SK-N-SH (cell line): ENCODE measurements around the gene LTK. TPM values are rescaled to one million over a fixed set of nuclear protein-coding genes. Genes with fewer than 3 reads are reported as not detected.

Experiments
- CTCF ChIA-PET: fragments of 300-600, 350-600 bp; formaldehyde crosslinking; extraction: SDS; loops from one replicate; lab custom pipeline; 2021; lab: Yijun Ruan, JAX
- POLR2A ChIA-PET: fragments of 350-600 bp; sonication (Branson Sonifier 250); formaldehyde crosslinking; extraction: SDS; loops from one replicate; lab custom pipeline; 2020; ENCODE audit warnings: antibody characterized with exemption, inconsistent platforms; lab: Yijun Ruan, JAX
- DNase-seq: peaks from one replicate; pipeline ENCODE4 v3.0.0; 2012
- H2AFZ ChIP-seq: fragments of 200-600 bp; sonication (generic); 2 replicates; pipeline ENCODE4 v1.8.1; 2016; ENCODE audit warnings: antibody characterized with exemption, mild to moderate bottlenecking, low read depth
- H3F3A ChIP-seq: fragments of 200-600 bp; sonication (generic); replicated peaks from 2 replicates; pipeline ENCODE3; 2016; ENCODE audit warnings: antibody characterized with exemption, mild to moderate bottlenecking; ENCODE audit not compliant: insufficient read depth
- H3K27ac ChIP-seq, 2 experiments: fragments of 200-500 bp in 1 of 2; fragments of 200-600 bp in 1 of 2; sonication (Bioruptor generic) in 1 of 2; sonication (generic), shearing (Covaris generic) in 1 of 2; 2 replicates each; pipeline versions ENCODE4 v1.5.1 to v1.6.1; 2014 to 2016; ENCODE audit warnings: low read depth in 2 of 2, inconsistent platforms in 1 of 2, low read length in 1 of 2, mild to moderate bottlenecking in 1 of 2, mixed read lengths in 1 of 2
- H3K27me3 ChIP-seq: fragments of 200-600 bp; sonication (generic), shearing (Covaris generic); 2 replicates; pipeline ENCODE4 v1.6.1; 2016; ENCODE audit warnings: mixed run types; ENCODE audit not compliant: insufficient read depth
- H3K36me3 ChIP-seq, 2 experiments: fragments of 200-500 bp in 1 of 2; fragments of 200-600 bp in 1 of 2; sonication (Bioruptor generic) in 1 of 2; sonication (generic) in 1 of 2; replicated peaks in 1 of 2; 2 replicates each; pipeline versions ENCODE3 to v1.5.1; 2014 to 2016; ENCODE audit warnings: low read length in 1 of 2, mild to moderate bottlenecking in 1 of 2; ENCODE audit not compliant: insufficient read depth in 2 of 2, control insufficient read depth in 1 of 2
- H3K4me1 ChIP-seq, 2 experiments: fragments of 200-500 bp in 1 of 2; fragments of 200-600 bp in 1 of 2; sonication (Bioruptor generic) in 1 of 2; sonication (generic), shearing (Covaris generic) in 1 of 2; 2 replicates each; pipeline versions ENCODE4 v1.5.1 to v1.6.1; 2014 to 2016; ENCODE audit warnings: low read depth in 1 of 2, low read length in 1 of 2, mixed run types in 1 of 2; ENCODE audit not compliant: insufficient read depth in 2 of 2, control insufficient read depth in 1 of 2
- H3K4me2 ChIP-seq: fragments of 200-600 bp; sonication (generic), shearing (Covaris generic); 2 replicates; pipeline ENCODE4 v1.6.1; 2017; ENCODE audit warnings: mixed run types
- H3K4me3 ChIP-seq, 2 experiments: fragments of 200-500 bp in 1 of 2; fragments of 200-600 bp in 1 of 2; sonication (Bioruptor generic) in 1 of 2; sonication (generic), shearing (Covaris generic) in 1 of 2; 2 replicates each; pipeline versions ENCODE4 v1.5.1 to v1.8.1; 2014 to 2016; ENCODE audit warnings: low read depth in 2 of 2, inconsistent platforms in 1 of 2, low read length in 1 of 2, mild to moderate bottlenecking in 1 of 2, mixed read lengths in 1 of 2, moderate library complexity in 1 of 2
- H3K79me2 ChIP-seq: fragments of 200-600 bp; sonication (generic); 2 replicates; pipeline ENCODE4 v1.8.1; 2017; ENCODE audit warnings: mild to moderate bottlenecking; ENCODE audit not compliant: insufficient read depth
- H3K9ac ChIP-seq: fragments of 200-600 bp; sonication (generic); 2 replicates; pipeline ENCODE4 v1.6.1; 2017; ENCODE audit warnings: mixed run types
- H3K9me2 ChIP-seq: fragments of 200-600 bp; sonication (generic); 2 replicates; pipeline ENCODE4 v1.6.1; 2017; ENCODE audit warnings: mixed run types
- H3K9me3 ChIP-seq: fragments of 200-600 bp; sonication (generic); 2 replicates; pipeline ENCODE4 v1.6.1; 2017; ENCODE audit warnings: mixed run types, mild to moderate bottlenecking, moderate library complexity
- H4K20me1 ChIP-seq: fragments of 200-600 bp; sonication (generic); 2 replicates; pipeline ENCODE4 v1.6.1; 2017; ENCODE audit warnings: mild to moderate bottlenecking, mixed run types; ENCODE audit not compliant: insufficient read depth
- CHD2 ChIP-seq: fragments of 150-350 bp; IDR thresholded peaks from 2 replicates; pipeline ENCODE4 v1.6.1; 2018; ENCODE audit warnings: low read length; ENCODE audit not compliant: partially characterized antibody
- EZH2phosphoT487 ChIP-seq: fragments of 200-600 bp; sonication (generic); IDR thresholded peaks from 2 replicates; pipeline ENCODE4 v1.6.1; 2017; ENCODE audit warnings: low read depth, mixed run types, mild to moderate bottlenecking, antibody characterized with exemption, moderate library complexity, borderline replicate concordance
- FOXJ3 ChIP-seq: sonication (generic); formaldehyde crosslinking; IDR thresholded peaks from 2 replicates; pipeline ENCODE4 v1.5.1; 2020; ENCODE audit warnings: mild to moderate bottlenecking, missing genetic modification reagents
- MEF2A ChIP-seq: IDR thresholded peaks from 2 replicates; pipeline ENCODE4 v1.4.0; 2012; ENCODE audit warnings: low read depth, borderline replicate concordance
- NRF1 ChIP-seq: IDR thresholded peaks from 2 replicates; pipeline ENCODE4 v1.6.1; 2012; ENCODE audit warnings: low read depth, mild to moderate bottlenecking, low read length
- RCOR1 ChIP-seq: fragments of 150-350 bp; IDR thresholded peaks from 2 replicates; pipeline ENCODE4 v1.6.1; 2017; ENCODE audit warnings: antibody characterized with exemption, low read length
- RXRA ChIP-seq: IDR thresholded peaks from 2 replicates; pipeline ENCODE4 v1.4.0; 2012; ENCODE audit warnings: low read depth, mild to moderate bottlenecking, borderline replicate concordance
- SMC3 ChIP-seq: IDR thresholded peaks from 2 replicates; pipeline ENCODE4 v1.6.1; 2012; ENCODE audit warnings: low read depth, low read length, improper control_type of control experiment
- TAF1 ChIP-seq: IDR thresholded peaks from 2 replicates; pipeline ENCODE4 v1.6.1; 2012; ENCODE audit warnings: low read depth, mild to moderate bottlenecking, low read length, moderate library complexity, borderline replicate concordance
- USF1 ChIP-seq: IDR thresholded peaks from 2 replicates; pipeline ENCODE4 v1.4.0; 2012; ENCODE audit warnings: low read depth, borderline replicate concordance
- YY1 ChIP-seq: IDR thresholded peaks from 2 replicates; pipeline ENCODE4 v1.4.0; 2012; ENCODE audit warnings: low read depth, mild to moderate bottlenecking
- WGBS: methylation state at CpG from one replicate; pipeline ENCODE4 v1.1.6; 2017; ENCODE audit warnings: low lambda C conversion rate; 5-methylcytosine and 5-hydroxymethylcytosine counted together
- polyA plus RNA-seq, 3 experiments: library from polyadenylated mRNA; depleted of rRNA; stranded (reverse); fragments of >200 nt; gene quantifications; 2 replicates each; pipeline ENCODE4 v1.2.3, GENCODE V29; 2012
- TF ChIP-seq, protein P1 (sequence below): IDR thresholded peaks from 2 replicates; pipeline ENCODE4 v1.6.1; 2012; ENCODE audit warnings: mild to moderate bottlenecking, low read depth, low read length, moderate library complexity
- TF ChIP-seq, protein P2 (sequence below): IDR thresholded peaks from 2 replicates; pipeline ENCODE4 v1.4.0; 2012; ENCODE audit warnings: low read depth
- TF ChIP-seq, protein P3 (sequence below): fragments of 150-350 bp; IDR thresholded peaks from 2 replicates; pipeline ENCODE4 v1.6.1; 2017; ENCODE audit warnings: antibody characterized with exemption, low read length, low read depth, borderline replicate concordance
- TF ChIP-seq, protein P4 (sequence below): fragments of 200-600 bp; sonication (generic); IDR thresholded peaks from 2 replicates; pipeline ENCODE4 v1.6.1; 2017; ENCODE audit warnings: antibody characterized with exemption, mild to moderate bottlenecking, moderate library complexity

The LTK gene
- polyA plus RNA-seq, 1 of the 3 experiments (the other 2 are of a cell fraction) = 0.07 TPM

DNA sequence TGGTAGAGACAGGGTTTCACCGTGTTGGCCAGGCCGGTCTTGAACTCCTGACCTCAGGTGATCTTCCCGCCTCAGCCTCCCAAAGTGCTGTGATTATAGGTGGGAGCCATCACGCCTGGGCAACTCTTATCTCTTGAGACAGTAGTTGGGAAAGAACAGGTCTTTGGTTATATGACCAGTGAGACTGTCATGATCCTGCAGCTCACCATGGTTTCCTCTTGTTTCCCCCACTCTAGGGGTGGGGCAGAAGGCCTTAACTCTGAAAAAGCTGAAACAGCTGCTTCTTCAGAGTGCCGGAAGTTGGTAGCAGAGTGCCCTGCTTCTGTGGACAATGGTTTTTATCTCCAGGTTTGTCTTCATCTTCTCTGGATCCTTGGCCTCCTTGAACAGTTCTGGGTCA, 40.7 kb upstream of the LTK start:
- 93% methylated on average over 3 of the region's 5 CpGs for WGBS
- TF ChIP-seq SMC3 (no peak), CHD2 (no peak), TAF1 (no peak), RXRA (no peak), RCOR1 (no peak), YY1 (no peak), NRF1 (no peak), USF1 (no peak), FOXJ3 (CRISPR knock-in tag) (no peak), MEF2A (no peak), EZH2phosphoT487 (no peak)
- TF ChIP-seq, protein P1, sequence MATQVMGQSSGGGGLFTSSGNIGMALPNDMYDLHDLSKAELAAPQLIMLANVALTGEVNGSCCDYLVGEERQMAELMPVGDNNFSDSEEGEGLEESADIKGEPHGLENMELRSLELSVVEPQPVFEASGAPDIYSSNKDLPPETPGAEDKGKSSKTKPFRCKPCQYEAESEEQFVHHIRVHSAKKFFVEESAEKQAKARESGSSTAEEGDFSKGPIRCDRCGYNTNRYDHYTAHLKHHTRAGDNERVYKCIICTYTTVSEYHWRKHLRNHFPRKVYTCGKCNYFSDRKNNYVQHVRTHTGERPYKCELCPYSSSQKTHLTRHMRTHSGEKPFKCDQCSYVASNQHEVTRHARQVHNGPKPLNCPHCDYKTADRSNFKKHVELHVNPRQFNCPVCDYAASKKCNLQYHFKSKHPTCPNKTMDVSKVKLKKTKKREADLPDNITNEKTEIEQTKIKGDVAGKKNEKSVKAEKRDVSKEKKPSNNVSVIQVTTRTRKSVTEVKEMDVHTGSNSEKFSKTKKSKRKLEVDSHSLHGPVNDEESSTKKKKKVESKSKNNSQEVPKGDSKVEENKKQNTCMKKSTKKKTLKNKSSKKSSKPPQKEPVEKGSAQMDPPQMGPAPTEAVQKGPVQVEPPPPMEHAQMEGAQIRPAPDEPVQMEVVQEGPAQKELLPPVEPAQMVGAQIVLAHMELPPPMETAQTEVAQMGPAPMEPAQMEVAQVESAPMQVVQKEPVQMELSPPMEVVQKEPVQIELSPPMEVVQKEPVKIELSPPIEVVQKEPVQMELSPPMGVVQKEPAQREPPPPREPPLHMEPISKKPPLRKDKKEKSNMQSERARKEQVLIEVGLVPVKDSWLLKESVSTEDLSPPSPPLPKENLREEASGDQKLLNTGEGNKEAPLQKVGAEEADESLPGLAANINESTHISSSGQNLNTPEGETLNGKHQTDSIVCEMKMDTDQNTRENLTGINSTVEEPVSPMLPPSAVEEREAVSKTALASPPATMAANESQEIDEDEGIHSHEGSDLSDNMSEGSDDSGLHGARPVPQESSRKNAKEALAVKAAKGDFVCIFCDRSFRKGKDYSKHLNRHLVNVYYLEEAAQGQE = no peak
- TF ChIP-seq, protein P2, sequence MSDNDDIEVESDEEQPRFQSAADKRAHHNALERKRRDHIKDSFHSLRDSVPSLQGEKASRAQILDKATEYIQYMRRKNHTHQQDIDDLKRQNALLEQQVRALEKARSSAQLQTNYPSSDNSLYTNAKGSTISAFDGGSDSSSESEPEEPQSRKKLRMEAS = no peak
- TF ChIP-seq, protein P3, sequence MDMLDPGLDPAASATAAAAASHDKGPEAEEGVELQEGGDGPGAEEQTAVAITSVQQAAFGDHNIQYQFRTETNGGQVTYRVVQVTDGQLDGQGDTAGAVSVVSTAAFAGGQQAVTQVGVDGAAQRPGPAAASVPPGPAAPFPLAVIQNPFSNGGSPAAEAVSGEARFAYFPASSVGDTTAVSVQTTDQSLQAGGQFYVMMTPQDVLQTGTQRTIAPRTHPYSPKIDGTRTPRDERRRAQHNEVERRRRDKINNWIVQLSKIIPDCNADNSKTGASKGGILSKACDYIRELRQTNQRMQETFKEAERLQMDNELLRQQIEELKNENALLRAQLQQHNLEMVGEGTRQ = no peak
- TF ChIP-seq, protein P4, sequence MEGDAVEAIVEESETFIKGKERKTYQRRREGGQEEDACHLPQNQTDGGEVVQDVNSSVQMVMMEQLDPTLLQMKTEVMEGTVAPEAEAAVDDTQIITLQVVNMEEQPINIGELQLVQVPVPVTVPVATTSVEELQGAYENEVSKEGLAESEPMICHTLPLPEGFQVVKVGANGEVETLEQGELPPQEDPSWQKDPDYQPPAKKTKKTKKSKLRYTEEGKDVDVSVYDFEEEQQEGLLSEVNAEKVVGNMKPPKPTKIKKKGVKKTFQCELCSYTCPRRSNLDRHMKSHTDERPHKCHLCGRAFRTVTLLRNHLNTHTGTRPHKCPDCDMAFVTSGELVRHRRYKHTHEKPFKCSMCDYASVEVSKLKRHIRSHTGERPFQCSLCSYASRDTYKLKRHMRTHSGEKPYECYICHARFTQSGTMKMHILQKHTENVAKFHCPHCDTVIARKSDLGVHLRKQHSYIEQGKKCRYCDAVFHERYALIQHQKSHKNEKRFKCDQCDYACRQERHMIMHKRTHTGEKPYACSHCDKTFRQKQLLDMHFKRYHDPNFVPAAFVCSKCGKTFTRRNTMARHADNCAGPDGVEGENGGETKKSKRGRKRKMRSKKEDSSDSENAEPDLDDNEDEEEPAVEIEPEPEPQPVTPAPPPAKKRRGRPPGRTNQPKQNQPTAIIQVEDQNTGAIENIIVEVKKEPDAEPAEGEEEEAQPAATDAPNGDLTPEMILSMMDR = no peak
- Histone ChIP-seq H3K27me3 (no peaks in the 10 kb centered on the region), H3K4me2 (no peak overlapping the region), H3K4me3 (no peak overlapping the region), H3K36me3 (no peaks in the 10 kb centered on the region), H2AFZ (no peak overlapping the region), H3K9ac (no peak overlapping the region), H3K27ac (no peak overlapping the region), H3K9me3 (no peaks in the 10 kb centered on the region), H3F3A (peaks cover 18% of the 10 kb centered on the region), H3K4me1 (peaks cover 4 to 9% of the 10 kb centered on the region in 2 experiments; a peak in 3 of 4 replicates), H3K79me2 (no peaks in the 10 kb centered on the region), H4K20me1 (no peaks in the 10 kb centered on the region), H3K9me2 (no peaks in the 10 kb centered on the region)
- POLR2A ChIA-PET = no interaction called here
- no peak for DNase-seq
- CTCF ChIA-PET = interaction anchor here (1.9 kb wide), 1 partner anchor 88 kb away, joined by 8 read pairs; no protein-coding TSS in a partner anchor
